Measurements from ENCODE around the gene LIPI. TPM values are rescaled to one million over a fixed set of nuclear protein-coding genes. Genes with fewer than 3 reads are reported as not detected.

The LIPI gene
- total and polyA plus RNA-seq, 2 experiments from 2014 or later = not detected

DNA sequence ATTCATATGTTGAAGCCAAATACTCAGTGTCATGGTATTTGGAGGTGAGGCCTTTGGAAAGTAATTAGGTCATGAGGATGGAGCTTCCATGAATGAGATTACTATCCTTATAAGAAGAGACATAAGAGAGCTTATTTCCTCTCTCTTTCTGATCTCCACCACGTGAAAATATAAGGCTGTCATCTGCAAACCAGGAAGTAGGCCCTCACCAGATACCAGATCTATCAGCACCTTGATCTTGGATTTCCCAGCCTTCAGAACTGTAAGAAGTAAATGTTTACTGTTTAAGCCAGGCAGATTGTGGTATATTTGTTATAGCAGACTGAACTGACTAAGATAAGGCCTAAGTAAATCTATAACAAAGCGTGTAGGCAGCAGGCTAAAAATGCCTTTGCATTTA, 30.5 kb upstream of the LIPI start:
- Histone ChIP-seq H3F3A (replicated peaks; ENCODE audit: low read depth) (no peaks in the 10 kb centered on the region), H3K4me3 (no peak overlapping the region), H3K27me3 (ENCODE audit: insufficient read depth) (no peaks in the 10 kb centered on the region), H3K36me3 (ENCODE audit: insufficient read depth) (no peaks in the 10 kb centered on the region), H3K79me2 (replicated peaks; ENCODE audit: insufficient read depth) (no peaks in the 10 kb centered on the region), H3K9me2 (ENCODE audit: insufficient read depth) (peaks cover 7% of the 10 kb centered on the region; the same call in 1 of the 2 replicates), H3K4me2 (no peak overlapping the region), H2AFZ (no peak overlapping the region), H3K27ac (ENCODE audit: low read depth) (no peak overlapping the region), H3K4me1 (ENCODE audit: insufficient read depth) (peaks cover 11% of the 10 kb centered on the region; the same call in 1 of the 2 replicates), H4K20me1 (replicated peaks; ENCODE audit: insufficient read depth) (no peaks in the 10 kb centered on the region)
- TF ChIP-seq ETS1 (IDR thresholded peaks at IDR 0.05) = no peak
- no peak for TF ChIP-seq EZH2phosphoT487 (IDR thresholded peaks at IDR 0.05; ENCODE audit: unreplicated experiment)
- no peak for TF ChIP-seq ZNF331 (CRISPR knock-in tag; IDR thresholded peaks at IDR 0.05; ENCODE audit: low read depth)
- no peak for TF ChIP-seq STAT1 (IDR thresholded peaks at IDR 0.05; ENCODE audit: unreplicated experiment)
- TF ChIP-seq, protein P1, sequence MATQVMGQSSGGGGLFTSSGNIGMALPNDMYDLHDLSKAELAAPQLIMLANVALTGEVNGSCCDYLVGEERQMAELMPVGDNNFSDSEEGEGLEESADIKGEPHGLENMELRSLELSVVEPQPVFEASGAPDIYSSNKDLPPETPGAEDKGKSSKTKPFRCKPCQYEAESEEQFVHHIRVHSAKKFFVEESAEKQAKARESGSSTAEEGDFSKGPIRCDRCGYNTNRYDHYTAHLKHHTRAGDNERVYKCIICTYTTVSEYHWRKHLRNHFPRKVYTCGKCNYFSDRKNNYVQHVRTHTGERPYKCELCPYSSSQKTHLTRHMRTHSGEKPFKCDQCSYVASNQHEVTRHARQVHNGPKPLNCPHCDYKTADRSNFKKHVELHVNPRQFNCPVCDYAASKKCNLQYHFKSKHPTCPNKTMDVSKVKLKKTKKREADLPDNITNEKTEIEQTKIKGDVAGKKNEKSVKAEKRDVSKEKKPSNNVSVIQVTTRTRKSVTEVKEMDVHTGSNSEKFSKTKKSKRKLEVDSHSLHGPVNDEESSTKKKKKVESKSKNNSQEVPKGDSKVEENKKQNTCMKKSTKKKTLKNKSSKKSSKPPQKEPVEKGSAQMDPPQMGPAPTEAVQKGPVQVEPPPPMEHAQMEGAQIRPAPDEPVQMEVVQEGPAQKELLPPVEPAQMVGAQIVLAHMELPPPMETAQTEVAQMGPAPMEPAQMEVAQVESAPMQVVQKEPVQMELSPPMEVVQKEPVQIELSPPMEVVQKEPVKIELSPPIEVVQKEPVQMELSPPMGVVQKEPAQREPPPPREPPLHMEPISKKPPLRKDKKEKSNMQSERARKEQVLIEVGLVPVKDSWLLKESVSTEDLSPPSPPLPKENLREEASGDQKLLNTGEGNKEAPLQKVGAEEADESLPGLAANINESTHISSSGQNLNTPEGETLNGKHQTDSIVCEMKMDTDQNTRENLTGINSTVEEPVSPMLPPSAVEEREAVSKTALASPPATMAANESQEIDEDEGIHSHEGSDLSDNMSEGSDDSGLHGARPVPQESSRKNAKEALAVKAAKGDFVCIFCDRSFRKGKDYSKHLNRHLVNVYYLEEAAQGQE (IDR thresholded peaks at IDR 0.05; ENCODE audit: unreplicated experiment) = no peak
- no peak for TF ChIP-seq POLR2AphosphoS5 (IDR thresholded peaks at IDR 0.05; ENCODE audit: low read depth)
- TF ChIP-seq EZH2 (IDR thresholded peaks at IDR 0.05; ENCODE audit: low read depth, unreplicated experiment) = no peak
- no peak for TF ChIP-seq NANOG (IDR thresholded peaks at IDR 0.05; ENCODE audit: borderline replicate concordance)
- no peak for TF ChIP-seq CREB1 (CRISPR knock-in tag; IDR thresholded peaks at IDR 0.05; ENCODE audit: low read depth)
- TF ChIP-seq JUNB (IDR thresholded peaks at IDR 0.05; ENCODE audit: unreplicated experiment) = no peak
- H3K4me3 Mint-ChIP-seq = no peak overlapping the region
- H3K36me3 Mint-ChIP-seq (ENCODE audit: low read depth) = no peaks in the 10 kb centered on the region
- DNase-seq (ENCODE audit: low spot score) (no peak), ATAC-seq (no peak)
- H3K27me3 Mint-ChIP-seq (ENCODE audit: insufficient read depth, low read depth, poor library complexity) = no peaks in the 10 kb centered on the region
- H3K4me1 Mint-ChIP-seq = peaks cover 23% of the 10 kb centered on the region; the same call in 2 of the 3 replicates
- no peak overlapping the region; the same call in 1 of the 2 replicates for H3K27ac Mint-ChIP-seq
- H3K9me3 Mint-ChIP-seq = no peaks in the 10 kb centered on the region

GRCh38 chr21:14239281-14239680, 28.5 kb upstream of the LIPI start:
- Mint-ChIP-seq H3K4me3 (no peak overlapping the region), H3K9me3 (no peaks in the 10 kb centered on the region), H3K4me1 (peaks cover 31% of the 10 kb centered on the region; the same call in 2 of the 3 replicates), H3K36me3 (ENCODE audit: low read depth) (no peaks in the 10 kb centered on the region), H3K27me3 (ENCODE audit: insufficient read depth, low read depth, poor library complexity) (no peaks in the 10 kb centered on the region), H3K27ac (no peak overlapping the region)
- TF ChIP-seq NANOG (IDR thresholded peaks at IDR 0.05; ENCODE audit: borderline replicate concordance) = no peak
- TF ChIP-seq ZNF462 (CRISPR knock-in tag; IDR thresholded peaks at IDR 0.05) = no peak
- TF ChIP-seq ZNF114 (CRISPR knock-in tag; IDR thresholded peaks at IDR 0.05) = no peak
- no peak for TF ChIP-seq ZNF331 (CRISPR knock-in tag; IDR thresholded peaks at IDR 0.05; ENCODE audit: low read depth)
- Histone ChIP-seq H3K4me3 (no peak overlapping the region), H3K4me1 (ENCODE audit: insufficient read depth) (peaks cover 11% of the 10 kb centered on the region; the same call in 1 of the 2 replicates), H3K27ac (ENCODE audit: low read depth) (no peak overlapping the region), H3K4me2 (no peak overlapping the region), H3K27me3 (ENCODE audit: insufficient read depth) (no peaks in the 10 kb centered on the region), H4K20me1 (replicated peaks; ENCODE audit: insufficient read depth) (no peaks in the 10 kb centered on the region), H3K36me3 (ENCODE audit: insufficient read depth) (no peaks in the 10 kb centered on the region), H2AFZ (no peak overlapping the region), H3F3A (replicated peaks; ENCODE audit: low read depth) (no peaks in the 10 kb centered on the region), H3K9me2 (ENCODE audit: insufficient read depth) (peaks cover 2% of the 10 kb centered on the region; the same call in 1 of the 2 replicates), H3K79me2 (replicated peaks; ENCODE audit: insufficient read depth) (no peaks in the 10 kb centered on the region)
- ATAC-seq (no peak), DNase-seq (ENCODE audit: low spot score) (no peak)

Measured in GM23338 (cell line).